Activated CD4-positive, alpha-beta T cell treated with anti-CD3 and anti-CD28 coated beads for 36 hours (primary cell): Measurements from ENCODE around the gene SGCG. TPM values are rescaled to one million over a fixed set of nuclear protein-coding genes. Genes with fewer than 3 reads are reported as not detected.
A peak's percentile ranks its signal among the peaks of the same experiment; 100 is the strongest.
"Not testable (repeated sequence)": the region's sequence is repeated elsewhere in the genome, so short reads cannot be mapped to it uniquely, and the experiment has no call there.

Experiments used
- ATAC-seq: fragments of 200-7000 bp; cut with Tn5 transposase; one replicate; pipeline ENCODE4 v1.10.0; 2021; ENCODE audit warnings: mild to moderate bottlenecking, moderate library complexity
- CTCF ChIA-PET: fragments of 350-600 bp; sonication (Branson Sonifier 250); formaldehyde crosslinking; loops from one replicate; lab custom pipeline; 2021; ENCODE audit warnings: antibody characterized with exemption; lab: Charles Lee
- POLR2A ChIA-PET: fragments of 350-600 bp; sonication (Branson Sonifier 250); formaldehyde crosslinking; loops from one replicate; lab custom pipeline; 2021; ENCODE audit warnings: antibody characterized with exemption, inconsistent platforms; lab: Charles Lee
- DNase-seq: peaks from one replicate; pipeline ENCODE4 v3.0.0-alpha.2; 2020
- H3K27ac Mint-ChIP-seq: one replicate; pipeline ENCODE4 v1.8.0; 2021; ENCODE audit warnings: mixed read lengths
- H3K27me3 Mint-ChIP-seq: one replicate; pipeline ENCODE4 v1.8.0; 2021; ENCODE audit warnings: mixed read lengths
- H3K36me3 Mint-ChIP-seq: one replicate; pipeline ENCODE4 v1.8.0; 2021; ENCODE audit warnings: low read depth, mixed read lengths
- H3K4me1 Mint-ChIP-seq: one replicate; pipeline ENCODE4 v1.8.0; 2021; ENCODE audit warnings: mixed read lengths
- H3K4me3 Mint-ChIP-seq: one replicate; pipeline ENCODE4 v1.8.0; 2021; ENCODE audit warnings: mild to moderate bottlenecking, moderate library complexity, mixed read lengths
- H3K9me3 Mint-ChIP-seq: one replicate; pipeline ENCODE4 v1.8.0; 2021; ENCODE audit warnings: low read depth, mixed read lengths
- intact Hi-C, 2 experiments: fragments of 100-400 bp; cut with DNase I in 1 of 2; cut with micrococcal nuclease in 1 of 2; formaldehyde crosslinking; loops; one replicate each; pipeline versions ENCODE4 v1.14.2 to v1.15.1; 2022 to 2024; cut with DNase I, micrococcal nuclease
- total RNA-seq, 2 experiments: library from RNA; stranded (reverse); gene quantifications; one replicate each; pipeline ENCODE4 v1.2.3, GENCODE V29; 2021

The SGCG gene, protein sequence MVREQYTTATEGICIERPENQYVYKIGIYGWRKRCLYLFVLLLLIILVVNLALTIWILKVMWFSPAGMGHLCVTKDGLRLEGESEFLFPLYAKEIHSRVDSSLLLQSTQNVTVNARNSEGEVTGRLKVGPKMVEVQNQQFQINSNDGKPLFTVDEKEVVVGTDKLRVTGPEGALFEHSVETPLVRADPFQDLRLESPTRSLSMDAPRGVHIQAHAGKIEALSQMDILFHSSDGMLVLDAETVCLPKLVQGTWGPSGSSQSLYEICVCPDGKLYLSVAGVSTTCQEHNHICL
- not detected for total RNA-seq

DNA sequence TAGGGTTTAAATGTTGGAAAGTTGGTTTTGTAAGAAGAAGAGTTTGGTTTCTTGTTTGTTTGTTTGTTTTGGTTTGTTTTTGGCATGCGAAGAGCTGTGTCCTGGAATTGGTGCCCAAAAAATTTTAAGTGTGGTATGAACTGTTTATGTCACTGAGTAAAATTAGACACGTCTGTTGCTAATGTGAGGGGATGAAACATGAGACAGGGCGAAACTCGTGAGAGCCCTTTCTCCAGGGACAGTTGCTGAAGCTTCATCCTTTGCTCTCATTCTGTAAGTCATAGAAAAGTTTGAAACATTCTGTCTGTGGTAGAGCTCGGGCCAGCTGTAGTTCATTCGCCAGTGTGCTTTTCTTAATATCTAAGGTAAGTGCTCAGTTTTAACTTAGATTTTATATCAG lies at the start of gene SGCG:
SGCG (plus strand) TSS at position 269 of the 400 bp plus-strand sequence. CDS start 22,716 bp downstream, outside the sequence.
- DNase-seq: no peak
- H3K9me3 Mint-ChIP-seq: peaks cover 5% of the 10 kb centered on the region
- CTCF ChIA-PET: no interaction called here
- H3K27me3 Mint-ChIP-seq: peaks cover 9% of the 10 kb centered on the region
- intact Hi-C loops: no loop called here
- no peaks in the 10 kb centered on the region for H3K4me1 Mint-ChIP-seq
- POLR2A ChIA-PET: no interaction called here
- H3K4me3 Mint-ChIP-seq: no peak within 1 kb of the TSS
- H3K36me3 Mint-ChIP-seq: no peaks in the 10 kb centered on the region
- ATAC-seq: no peak
- H3K27ac Mint-ChIP-seq: no peak within 1 kb of the TSS

DNA sequence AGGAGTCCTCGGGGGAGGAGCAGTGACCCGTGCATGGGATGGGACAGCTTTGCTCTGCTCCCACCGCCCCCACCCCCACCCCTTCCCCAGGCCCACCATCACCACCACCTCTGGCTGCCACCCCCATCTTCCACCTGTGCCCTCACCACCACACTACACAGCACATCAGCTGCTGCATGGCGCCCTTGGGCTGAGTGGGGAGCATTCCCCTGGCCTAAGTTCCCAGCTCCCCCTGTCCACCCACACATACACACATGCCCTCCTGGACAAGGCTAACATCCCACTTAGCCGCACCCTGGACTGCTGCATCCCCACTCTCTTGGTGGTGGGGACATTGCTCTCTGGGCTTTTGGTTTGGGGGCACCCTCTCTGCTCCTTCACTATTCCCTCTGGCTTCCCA lies 46.2 kb upstream of the SGCG start:
- POLR2A ChIA-PET: no interaction called here
- Mint-ChIP-seq H3K4me3 (no peak overlapping the region), H3K4me1 (no peaks in the 10 kb centered on the region)

DNA sequence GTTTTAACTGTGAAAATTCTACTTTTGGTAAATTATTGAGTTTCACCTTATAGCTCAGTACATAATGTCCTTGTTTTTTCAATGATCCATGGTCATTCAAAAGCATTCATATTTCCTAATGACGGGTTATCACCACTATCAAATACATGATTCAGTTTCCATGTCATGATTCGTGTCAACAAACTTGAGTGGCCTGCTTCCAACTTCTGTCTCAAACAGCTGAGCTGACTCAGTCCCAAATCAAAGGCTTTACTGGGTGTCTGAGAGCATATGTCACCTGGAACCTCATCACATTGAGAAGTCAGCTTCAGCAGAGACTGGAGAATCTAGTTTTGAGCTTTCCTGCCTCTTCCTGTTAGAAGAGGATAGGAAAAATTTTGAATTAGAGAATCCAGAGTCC lies 40.3 kb upstream of the SGCG start:
- ATAC-seq (no peak), DNase-seq (no peak)
- Mint-ChIP-seq H3K4me1 (no peaks in the 10 kb centered on the region), H3K9me3 (no peaks in the 10 kb centered on the region), H3K4me3 (no peak overlapping the region), H3K36me3 (no peaks in the 10 kb centered on the region), H3K27me3 (no peaks in the 10 kb centered on the region), H3K27ac (no peak overlapping the region)
- intact Hi-C loops: no loop called here
- CTCF ChIA-PET: no interaction called here
- POLR2A ChIA-PET: no interaction called here

More for the DNA sequence above, 46.2 kb upstream of the SGCG start:
- Mint-ChIP-seq H3K9me3 (no peaks in the 10 kb centered on the region), H3K36me3 (no peaks in the 10 kb centered on the region), H3K27me3 (no peaks in the 10 kb centered on the region), H3K27ac (no peak overlapping the region)
- no peak for DNase-seq
- CTCF ChIA-PET: no interaction called here
- intact Hi-C loops: no loop called here
- no peak for ATAC-seq

DNA sequence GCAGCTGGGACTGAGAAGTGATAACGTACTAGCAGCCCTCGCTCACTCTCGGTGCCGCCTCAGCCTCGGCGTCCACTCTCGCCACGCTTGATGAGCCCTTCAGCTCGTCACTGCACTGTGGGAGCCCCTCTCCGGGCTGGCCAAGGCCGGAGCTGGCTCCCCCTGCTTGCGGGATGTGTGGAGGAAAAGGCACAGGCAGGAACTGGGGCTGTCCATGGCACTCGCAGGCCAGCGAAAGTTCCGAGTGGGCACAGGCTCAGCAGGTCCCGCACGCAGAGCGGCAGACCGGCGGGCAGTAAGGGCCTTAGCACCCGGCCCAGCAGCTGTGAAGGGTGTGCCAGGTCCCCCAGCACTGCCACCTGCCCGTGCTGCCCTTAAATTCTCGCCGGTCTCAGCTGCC lies 38.8 kb upstream of the SGCG start:
- POLR2A ChIA-PET: no interaction called here
- intact Hi-C loops: no loop called here
- H3K9me3 Mint-ChIP-seq: no peaks in the 10 kb centered on the region
- CTCF ChIA-PET: no interaction called here
- H3K4me3 Mint-ChIP-seq: no peak overlapping the region
- no peak for ATAC-seq
- no peaks in the 10 kb centered on the region for H3K4me1 Mint-ChIP-seq
- H3K27me3 Mint-ChIP-seq: no peaks in the 10 kb centered on the region
- no peak overlapping the region for H3K27ac Mint-ChIP-seq
- no peak for DNase-seq
- H3K36me3 Mint-ChIP-seq: no peaks in the 10 kb centered on the region

DNA sequence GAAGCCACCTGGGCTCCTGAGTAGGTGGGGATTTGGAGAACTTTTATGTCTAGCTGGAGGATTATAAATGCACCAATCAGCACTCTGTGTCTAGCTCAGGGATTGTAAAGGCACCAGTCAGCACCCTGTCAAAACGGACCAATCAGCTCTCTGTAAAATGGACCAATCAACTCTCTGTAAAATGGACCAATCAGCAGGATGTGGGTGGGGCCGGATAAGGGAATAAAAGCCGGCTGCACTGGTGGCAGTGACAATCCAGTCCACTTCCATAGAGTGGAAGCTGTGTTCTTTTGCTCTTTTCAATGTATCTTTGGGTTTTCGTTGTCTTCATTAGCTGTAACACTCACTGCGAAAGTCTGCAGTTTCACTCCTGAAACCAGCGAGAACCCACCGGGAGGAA lies 38.2 kb upstream of the SGCG start:
- H3K4me1 Mint-ChIP-seq, H3K4me3 Mint-ChIP-seq, H3K27ac Mint-ChIP-seq, POLR2A ChIA-PET, CTCF ChIA-PET, intact Hi-C loops, DNase-seq, H3K9me3 Mint-ChIP-seq, ATAC-seq, H3K27me3 Mint-ChIP-seq, H3K36me3 Mint-ChIP-seq: not testable (repeated sequence)

DNA sequence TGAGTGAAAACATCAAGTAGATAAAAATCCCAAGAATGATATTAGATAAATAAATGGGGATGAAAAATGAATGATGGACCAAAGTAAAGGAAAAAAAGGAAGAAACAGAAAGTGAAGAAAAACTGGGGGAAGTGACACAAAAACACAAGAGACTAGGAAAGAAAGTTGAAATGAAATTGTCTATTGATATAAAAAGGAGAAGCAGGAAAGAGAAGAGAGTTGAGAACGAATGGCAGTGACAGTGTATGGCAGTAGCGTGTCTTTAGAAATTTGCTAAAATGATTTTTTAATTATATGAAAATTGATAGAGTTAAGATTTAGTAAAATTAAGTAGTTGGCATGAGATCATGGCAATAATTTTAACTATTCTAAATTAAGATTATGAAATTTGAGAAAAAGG lies 36.3 kb upstream of the SGCG start:
- intact Hi-C loops: no loop called here
- H3K4me3 Mint-ChIP-seq: no peak overlapping the region
- peaks cover 3% of the 10 kb centered on the region for H3K27me3 Mint-ChIP-seq
- DNase-seq (no peak), ATAC-seq (no peak)
- POLR2A ChIA-PET: no interaction called here
- no peak overlapping the region for H3K27ac Mint-ChIP-seq
- CTCF ChIA-PET: no interaction called here
- H3K36me3 Mint-ChIP-seq: no peaks in the 10 kb centered on the region
- no peaks in the 10 kb centered on the region for H3K9me3 Mint-ChIP-seq
- no peaks in the 10 kb centered on the region for H3K4me1 Mint-ChIP-seq

DNA sequence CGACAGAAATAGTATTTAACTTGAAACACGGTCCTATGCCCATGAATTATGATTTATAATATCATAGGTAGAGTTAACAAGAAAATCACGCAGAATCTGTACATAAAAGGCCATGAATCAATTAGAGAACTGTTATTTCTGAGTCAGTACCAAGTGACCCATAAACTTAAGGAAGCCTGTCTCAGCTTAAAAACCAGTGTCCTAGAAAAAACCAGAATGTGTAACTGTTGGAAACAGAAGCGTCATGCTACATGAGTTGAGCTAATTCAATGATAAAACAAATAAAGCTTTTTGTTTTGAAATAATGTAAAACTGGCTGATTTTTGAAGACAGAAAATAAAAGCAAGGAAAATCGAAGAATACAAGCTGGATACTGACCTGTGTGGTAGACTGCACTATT lies 34.8 kb upstream of the SGCG start:
- intact Hi-C loops: no loop called here
- ATAC-seq (no peak), DNase-seq (no peak)
- H3K4me3 Mint-ChIP-seq: no peak overlapping the region
- no peaks in the 10 kb centered on the region for H3K9me3 Mint-ChIP-seq
- H3K36me3 Mint-ChIP-seq: no peaks in the 10 kb centered on the region
- H3K4me1 Mint-ChIP-seq: no peaks in the 10 kb centered on the region
- POLR2A ChIA-PET: no interaction called here
- CTCF ChIA-PET: interaction anchor here (0.6 kb wide), 1 partner anchor 488 kb away, joined by 3 read pairs; no protein-coding TSS in a partner anchor
- peaks cover 3% of the 10 kb centered on the region for H3K27me3 Mint-ChIP-seq
- H3K27ac Mint-ChIP-seq: no peak overlapping the region

DNA sequence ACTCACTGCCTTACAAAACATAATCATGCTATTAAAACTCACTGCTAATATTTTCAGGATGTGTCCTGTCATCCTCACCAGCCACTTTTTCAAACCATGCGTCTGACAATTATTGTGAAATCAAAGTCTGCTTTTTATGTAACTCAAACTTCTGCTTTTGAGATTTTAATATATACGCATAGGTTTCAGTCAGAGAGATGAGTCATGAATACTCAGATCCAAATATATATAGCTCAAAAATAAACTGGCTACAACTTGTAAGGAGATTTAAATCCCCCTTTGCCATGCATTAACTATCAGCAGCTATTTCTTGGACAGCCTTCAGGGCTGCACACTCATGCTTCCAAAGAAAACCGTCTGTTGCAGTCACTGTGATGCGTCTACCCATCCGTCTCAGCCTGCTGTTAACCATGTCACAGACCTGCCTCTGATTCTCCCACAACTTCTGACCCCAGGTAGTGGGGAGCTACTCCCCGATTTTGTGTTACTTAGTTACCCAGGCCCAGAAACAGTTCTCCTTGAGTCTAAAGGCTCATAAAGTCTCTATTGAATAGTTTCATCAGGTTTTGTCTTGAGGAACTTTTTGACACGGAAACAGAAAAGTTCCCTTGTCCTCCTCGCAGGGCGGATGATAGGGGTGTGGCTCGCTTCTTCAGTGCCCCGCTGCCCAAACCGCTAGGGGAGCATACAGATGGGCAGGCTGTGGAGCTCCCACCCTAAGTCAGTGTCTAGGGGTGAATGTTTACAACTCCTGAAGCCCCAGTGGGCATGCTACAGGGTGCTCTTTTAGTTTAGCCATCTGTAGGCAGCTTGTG lies 33.8 kb upstream of the SGCG start:
- no peaks in the 10 kb centered on the region for H3K9me3 Mint-ChIP-seq
- H3K27ac Mint-ChIP-seq: no peak overlapping the region

DNA sequence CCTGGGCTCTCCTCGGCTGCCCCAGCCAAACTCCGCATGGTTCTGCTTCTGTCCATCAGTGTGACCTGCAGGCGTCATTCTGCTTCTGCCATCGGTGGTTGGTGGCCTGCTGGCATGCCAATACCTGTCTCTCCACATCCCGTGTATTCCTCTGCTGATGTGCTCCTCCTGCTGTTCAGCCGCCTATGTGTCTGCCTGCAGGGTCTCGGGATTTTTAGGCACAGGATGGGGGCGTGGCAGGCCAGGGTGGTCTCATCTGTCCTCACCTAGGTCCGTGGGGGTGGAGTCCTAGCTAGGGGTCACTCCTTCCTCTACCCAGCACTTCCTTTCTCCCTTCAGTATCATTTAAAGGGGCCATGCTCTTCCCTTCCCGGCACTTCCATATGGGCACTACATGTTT lies 33.0 kb upstream of the SGCG start:
- H3K4me1 Mint-ChIP-seq: no peaks in the 10 kb centered on the region
- intact Hi-C loops: no loop called here
- H3K36me3 Mint-ChIP-seq: no peaks in the 10 kb centered on the region
- H3K4me3 Mint-ChIP-seq: no peak overlapping the region
- CTCF ChIA-PET: no interaction called here
- no peaks in the 10 kb centered on the region for H3K9me3 Mint-ChIP-seq
- DNase-seq: no peak
- ATAC-seq: no peak
- no peak overlapping the region for H3K27ac Mint-ChIP-seq
- H3K27me3 Mint-ChIP-seq: peaks cover 3% of the 10 kb centered on the region
- POLR2A ChIA-PET: no interaction called here

More for the DNA sequence above, 33.8 kb upstream of the SGCG start:
- H3K27me3 Mint-ChIP-seq: peaks cover 3% of the 10 kb centered on the region
- no peaks in the 10 kb centered on the region for H3K36me3 Mint-ChIP-seq
- intact Hi-C loops: no loop called here
- H3K4me1 Mint-ChIP-seq: no peaks in the 10 kb centered on the region
- no peak for DNase-seq
- ChIA-PET POLR2A (no interaction called here), CTCF (no interaction called here)
- ATAC-seq: no peak
- no peak overlapping the region for H3K4me3 Mint-ChIP-seq

DNA sequence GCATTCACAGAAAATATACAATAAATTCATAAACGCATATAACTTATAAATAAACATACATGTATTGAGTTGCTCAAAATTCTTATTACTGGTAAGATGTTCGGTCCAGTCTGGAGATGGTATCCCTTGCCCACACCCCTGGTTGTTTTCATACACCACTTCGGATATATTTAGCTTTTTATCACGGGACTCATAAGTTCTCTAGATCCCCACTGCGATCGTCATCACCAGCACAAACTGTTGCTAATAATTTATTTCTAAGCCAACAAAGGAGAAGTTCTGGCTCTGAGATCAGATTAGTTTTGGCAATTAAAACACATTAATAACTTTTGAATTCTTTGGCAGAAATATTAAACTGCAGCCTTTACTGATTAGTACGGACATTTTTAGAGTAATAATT lies 23.0 kb upstream of the SGCG start:
- Mint-ChIP-seq H3K4me3 (no peak overlapping the region), H3K27me3 (peaks cover 29% of the 10 kb centered on the region), H3K4me1 (peaks cover 8% of the 10 kb centered on the region), H3K36me3 (no peaks in the 10 kb centered on the region), H3K27ac (no peak overlapping the region), H3K9me3 (peaks cover 2% of the 10 kb centered on the region)
- ChIA-PET CTCF (no interaction called here), POLR2A (no interaction called here)
- intact Hi-C loops: no loop called here
- ATAC-seq (no peak), DNase-seq (no peak)

DNA sequence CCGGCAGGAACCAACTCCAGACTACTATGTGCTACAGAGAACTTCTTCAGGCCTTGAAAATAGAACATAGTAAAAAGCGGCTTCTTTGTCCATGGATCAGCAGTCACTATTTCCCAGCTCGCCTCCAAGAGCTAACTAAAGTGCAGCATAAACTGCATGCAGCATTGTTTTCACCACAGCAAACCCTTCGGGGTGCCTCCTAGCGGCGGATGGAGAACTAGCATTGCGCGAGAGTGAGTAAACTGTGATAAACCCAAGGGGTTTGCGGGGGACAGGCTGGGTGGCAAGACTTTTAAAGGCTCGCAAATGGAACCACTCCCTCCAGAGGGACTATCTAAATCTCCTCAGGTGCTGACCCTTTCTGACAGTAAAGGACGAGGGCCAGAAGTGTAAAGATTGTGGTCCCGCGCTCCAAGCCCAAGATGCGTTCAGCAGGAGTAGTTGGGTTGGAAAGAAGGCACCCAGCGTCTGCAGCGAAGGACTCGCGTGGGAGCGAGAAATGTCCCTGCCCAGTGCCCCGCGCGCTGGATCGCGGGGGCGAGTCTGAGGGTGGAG lies 21.5 kb upstream of the SGCG start:
- H3K27me3 Mint-ChIP-seq: peaks cover 24% of the 10 kb centered on the region
- ATAC-seq (peak; percentile 57), DNase-seq (peak; percentile 56)
- ChIA-PET CTCF (no interaction called here), POLR2A (no interaction called here)
- H3K9me3 Mint-ChIP-seq: peaks cover 2% of the 10 kb centered on the region
- no peak overlapping the region for H3K27ac Mint-ChIP-seq
- no peaks in the 10 kb centered on the region for H3K36me3 Mint-ChIP-seq
- peaks cover 8% of the 10 kb centered on the region for H3K4me1 Mint-ChIP-seq
- intact Hi-C loops: no loop called here
- H3K4me3 Mint-ChIP-seq: no peak overlapping the region
